ENCODE data around the gene DLX2.

- TF ChIP-seq CTCF (IDR thresholded peaks at IDR 0.05): no peak
- TF ChIP-seq EP300 (IDR thresholded peaks at IDR 0.05): no peak
Measured at GRCh38 chr2:172087780-172088244, 14.9 kb downstream of the DLX2 start.

Measured in sigmoid colon (tissue), 4 donors.